H1 (cell line): ENCODE measurements around the gene FAM83C. TPM values are rescaled to one million over a fixed set of nuclear protein-coding genes. Genes with fewer than 3 reads are reported as not detected.

ENCODE experiments used
- ASH2L ChIP-seq: fragments of 200-600, 300-600 bp; sonication (generic); IDR thresholded peaks from one replicate; pipeline ENCODE4 v1.7.1; 2017; ENCODE audit warnings: low read length
- JUND ChIP-seq: IDR thresholded peaks from 2 replicates; pipeline ENCODE4 v1.6.1; 2011; ENCODE audit warnings: mild to moderate bottlenecking, improper control_type of control experiment, low read length
- POLR2A ChIP-seq, 2 experiments: IDR thresholded peaks; 1 replicate in 1 of 2; 2 replicates in 1 of 2; pipeline ENCODE4 v1.6.1; 2011; ENCODE audit warnings: low read depth in 2 of 2, low read length in 2 of 2, mild to moderate bottlenecking in 2 of 2; ENCODE audit errors: control extremely low read depth in 1 of 2
- POLR2AphosphoS5 ChIP-seq: IDR thresholded peaks from 2 replicates; pipeline ENCODE4 v1.6.1; 2011; ENCODE audit warnings: low read depth, low read length
- RAD21 ChIP-seq, 2 experiments: IDR thresholded peaks in 1 of 2; conservative IDR thresholded peaks in 1 of 2; 2 replicates each; pipeline ENCODE4 v1.6.1; 2011; ENCODE audit warnings: low read depth in 2 of 2, low read length in 2 of 2, improper control_type of control experiment in 1 of 2, inconsistent platforms in 1 of 2, mild to moderate bottlenecking in 1 of 2, moderate library complexity in 1 of 2
- TBP ChIP-seq: IDR thresholded peaks from 2 replicates; pipeline ENCODE4 v1.6.1; 2011; ENCODE audit warnings: low read depth, low read length, improper control_type of control experiment
- TCF12 ChIP-seq: IDR thresholded peaks from 2 replicates; pipeline ENCODE4 v1.6.1; 2011; ENCODE audit warnings: low read depth, mild to moderate bottlenecking, low read length
- polyA plus RNA-seq, 7 experiments: library from polyadenylated mRNA; depleted of rRNA in 3 of 7; stranded (reverse) in 5 of 7; unstranded in 2 of 7; fragments of >200 nt in 5 of 7; fragments of 200-250 nt in 2 of 7; gene quantifications; 1 replicate in 5 of 7; 2 replicates in 1 of 7; 4 replicates in 1 of 7; pipeline versions ENCODE4 v1.2.1 to v1.2.3, GENCODE V29; 2011 to 2013; ENCODE audit warnings: missing spikeins in 2 of 7, mixed read lengths in 2 of 7
- total RNA-seq: library from RNA; stranded (reverse); fragmentation: NEBNext Ultra II Directional; extraction: Animal tissue kit (Norgen Biotek cat#: 25700); gene quantifications from 2 replicates; pipeline ENCODE4 v1.2.1, GENCODE V29; 2021
- TF ChIP-seq, protein P1 (sequence below): IDR thresholded peaks from 2 replicates; pipeline ENCODE4 v1.6.1; 2012; ENCODE audit warnings: inconsistent platforms

FAM83C gene
- total and polyA plus RNA-seq, 2 of the 8 experiments (the other 6 are each of a cell fraction or from before 2014, with no cell fraction given), result not detected

DNA sequence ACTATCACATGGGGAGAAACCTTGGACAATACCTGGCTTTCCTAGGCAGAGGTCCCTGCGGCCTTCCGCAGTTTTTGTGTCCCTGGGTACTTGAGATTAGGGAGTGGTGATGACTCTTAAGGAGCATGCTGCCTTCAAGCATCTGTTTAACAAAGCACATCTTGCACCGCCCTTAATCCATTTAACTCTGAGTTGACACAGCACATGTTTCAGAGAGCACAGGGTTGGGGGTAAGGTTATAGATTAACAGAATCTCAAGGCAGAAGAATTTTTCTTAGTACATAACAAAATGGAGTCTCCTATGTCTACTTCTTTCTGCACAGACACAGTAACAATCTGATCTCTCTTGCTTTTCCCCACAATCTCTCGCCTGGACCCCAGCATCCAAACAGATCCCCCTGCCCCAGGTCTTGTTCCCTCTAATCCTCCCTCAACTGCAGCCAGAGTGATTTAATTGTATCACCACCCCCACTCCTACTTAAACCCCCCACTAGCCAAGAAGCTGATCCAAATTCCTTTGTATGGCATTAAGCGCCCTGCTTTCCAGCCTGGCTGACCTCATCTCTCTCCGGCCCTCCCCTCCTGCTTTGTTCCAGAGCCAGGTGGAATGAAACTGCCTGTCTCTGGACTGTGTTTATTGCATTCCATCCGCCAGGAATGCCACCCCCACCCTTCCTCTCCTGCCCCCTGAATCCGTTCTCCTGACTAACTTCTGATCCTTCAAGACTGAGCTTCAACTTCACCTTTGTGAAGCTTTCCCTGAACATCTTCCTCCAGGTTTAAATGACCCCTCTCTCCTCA, 29.3 kb downstream of the FAM83C start (continued):
- TF ChIP-seq, protein P1, sequence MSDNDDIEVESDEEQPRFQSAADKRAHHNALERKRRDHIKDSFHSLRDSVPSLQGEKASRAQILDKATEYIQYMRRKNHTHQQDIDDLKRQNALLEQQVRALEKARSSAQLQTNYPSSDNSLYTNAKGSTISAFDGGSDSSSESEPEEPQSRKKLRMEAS, result peak; percentile 45
- TF ChIP-seq POLR2A (IDR thresholded peaks at IDR 0.05; ENCODE audit: control extremely low read depth in 1 of 2, low read depth in 2 of 2, low read length in 2 of 2), result peak; percentile 71 to 84
- TF ChIP-seq POLR2AphosphoS5, result peak; percentile 53; the same call in 1 of the 2 replicates
- TF ChIP-seq RAD21 (IDR thresholded peaks at IDR 0.05 in 1 of 2, conservative IDR thresholded peaks at IDR 0.05 in 1 of 2; ENCODE audit: low read depth in 2 of 2, low read length in 2 of 2), result peak in 1 of 2 experiments; percentile 5; a peak in 2 of 4 replicates
- peak; percentile 93 for TF ChIP-seq TCF12
- peak; percentile 27 for TF ChIP-seq ASH2L
- peak; percentile 76 for TF ChIP-seq TBP
- peak; percentile 86 for TF ChIP-seq JUND
